ACHN (cell line): ENCODE data around the gene GADL1.

Experiments used
- DNase-seq: peaks from one replicate; pipeline ENCODE4 v3.0.0-alpha.2; 2015
- in situ Hi-C: cut with HindIII; loops from 2 replicates; pipeline ENCODE4 v1.10.0; 2017; ENCODE audit warnings: low sequenced_read_pairs, low pct_ligation_motif_present, low pct_unique_long_range_greater_than_20kb

Gene GADL1

DNA sequence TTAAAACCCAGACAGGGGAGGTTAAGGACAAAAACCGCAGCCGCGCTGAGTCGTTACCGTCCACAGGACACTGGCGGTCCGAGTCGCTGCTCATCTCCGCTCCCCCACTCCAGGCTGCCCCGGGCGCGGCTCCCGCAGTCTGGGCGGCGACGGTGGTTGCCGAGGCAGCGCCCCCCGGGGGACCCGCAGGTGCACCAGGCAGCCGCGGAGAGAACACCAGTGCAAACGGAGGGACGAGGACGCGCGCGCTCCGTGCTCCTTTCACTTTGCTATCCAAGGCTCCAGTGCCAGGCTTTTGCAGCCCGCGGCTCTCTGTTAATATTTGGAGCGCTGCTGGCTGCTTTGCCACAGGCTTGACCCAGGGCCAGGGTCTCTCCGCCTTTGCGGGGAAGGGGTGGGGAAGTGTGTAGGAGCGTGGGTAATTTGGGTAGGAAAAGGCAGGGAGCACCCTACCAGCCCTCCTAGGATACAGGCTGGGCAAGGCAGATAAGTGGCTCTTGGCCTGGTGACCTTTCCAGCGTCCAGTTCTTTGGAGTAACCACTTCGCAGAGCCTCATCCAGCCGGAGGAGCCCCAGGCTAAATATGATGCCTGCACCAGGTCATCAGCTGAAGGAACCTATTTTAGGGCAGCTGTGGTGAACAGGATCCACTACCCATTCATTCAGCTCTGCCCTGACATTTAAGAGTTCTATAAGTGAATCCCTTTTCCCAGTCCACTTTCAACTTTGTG, at the start of gene GADL1:
Gene GADL1, minus strand, starts transcription at position 141 of the 731 bp plus-strand sequence. Its CDS starts 47 bp downstream, at position 94.
- in situ Hi-C loops, result no loop called here

DNA sequence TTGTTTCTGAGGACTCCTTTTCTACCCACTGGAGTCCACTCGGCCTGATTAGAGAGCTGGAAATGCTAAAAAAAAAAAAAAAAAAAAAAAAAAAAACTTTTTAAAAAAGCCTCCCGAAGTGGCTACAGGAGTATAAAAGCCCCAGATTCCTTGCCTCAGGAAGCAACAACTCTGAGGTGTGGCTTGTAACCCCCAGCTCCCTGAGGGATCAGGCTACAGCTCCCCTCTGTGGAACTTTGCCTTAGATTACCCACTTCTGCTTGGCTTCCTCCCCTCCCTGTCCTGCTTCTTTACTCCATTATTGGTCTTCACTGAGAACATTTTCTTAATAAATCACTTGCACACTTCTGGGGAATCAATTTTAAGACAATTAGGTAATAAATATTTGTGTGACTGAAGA, 49.7 kb upstream of the GADL1 start:
- in situ Hi-C loops, result no loop called here
- no peak for DNase-seq

More for the DNA sequence above, at the start of gene GADL1:
- DNase-seq, result peak; percentile 21

- DNase-seq, result no peak
- in situ Hi-C loops, result no loop called here
Measured at GRCh38 chr3:30943206-30943605, 48.7 kb upstream of the GADL1 start.

GRCh38 chr3:30941342-30941741, 46.9 kb upstream of the GADL1 start:
- no peak for DNase-seq
- in situ Hi-C loops, result no loop called here

DNA sequence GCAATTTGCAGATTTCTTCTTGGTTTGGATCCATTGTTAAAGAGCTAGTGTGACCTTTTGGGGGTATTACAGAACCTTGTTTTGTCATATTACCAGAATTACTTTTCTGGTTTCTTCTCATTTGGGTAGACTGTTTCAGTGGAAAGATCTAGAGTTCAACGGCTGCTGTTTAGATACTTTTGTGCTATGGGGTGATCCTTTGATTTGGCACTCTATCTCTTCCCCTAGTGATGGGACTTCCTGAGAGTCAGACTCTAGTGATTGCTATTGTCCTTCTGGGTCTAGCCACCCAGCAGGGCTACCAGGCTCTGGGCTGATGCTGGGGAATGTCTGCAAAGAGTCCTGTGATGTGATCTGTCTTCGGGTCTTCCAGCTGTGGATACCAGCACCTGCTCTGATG, 46.3 kb upstream of the GADL1 start:
- in situ Hi-C loops, result no loop called here
- no peak for DNase-seq

GRCh38 chr3:30934208-30934550, 39.7 kb upstream of the GADL1 start:
- DNase-seq, result peak; percentile 41
- in situ Hi-C loops, result no loop called here

- in situ Hi-C loops, result no loop called here
- DNase-seq, result no peak
Measured at GRCh38 chr3:30933478-30934207, 39.2 kb upstream of the GADL1 start.

DNA sequence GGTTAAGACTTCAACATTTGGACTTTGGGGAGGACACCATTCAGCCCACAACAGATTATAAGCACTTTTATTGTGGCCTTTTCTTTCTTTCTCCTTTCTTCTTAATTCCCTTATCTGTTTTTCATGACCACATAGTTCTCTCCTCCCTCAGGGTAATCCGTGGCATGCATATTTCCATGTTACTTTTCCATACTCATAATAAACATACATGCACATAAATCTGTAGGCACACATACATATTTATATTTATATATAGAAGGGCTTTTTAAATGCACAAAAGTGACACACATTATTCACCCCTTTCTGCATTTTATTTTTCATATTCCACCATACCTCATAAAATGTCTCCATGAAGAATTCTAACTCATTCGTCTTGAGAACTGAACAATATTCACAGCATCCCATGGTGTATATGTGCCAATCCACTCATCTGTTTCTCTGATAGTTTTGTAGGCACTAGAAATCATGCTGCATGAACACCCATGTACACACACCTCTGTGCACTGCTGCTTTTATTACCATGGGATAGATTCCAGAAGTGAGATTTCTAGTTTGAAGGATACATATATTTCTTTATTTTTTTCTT, 38.1 kb upstream of the GADL1 start:
- DNase-seq, result no peak
- in situ Hi-C loops, result no loop called here

DNA sequence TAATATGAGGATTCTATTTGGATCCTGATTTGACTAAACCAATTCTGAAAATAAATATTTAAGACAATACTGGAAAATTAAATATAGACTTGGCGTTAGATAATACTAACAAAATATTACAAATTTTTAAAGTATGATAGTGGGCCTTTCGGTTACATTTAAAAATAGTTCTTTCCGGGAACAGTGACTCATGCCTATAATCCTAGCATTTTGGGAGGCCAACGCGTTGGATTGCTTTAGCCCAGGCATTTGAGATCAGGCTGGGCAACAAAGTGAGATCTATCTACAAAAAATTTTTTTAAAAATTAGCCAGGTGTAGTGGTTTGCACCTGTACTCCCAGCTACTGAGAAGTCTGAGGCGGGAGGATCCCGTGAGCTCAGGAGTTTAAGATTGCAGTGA, 30.3 kb upstream of the GADL1 start:
- no peak for DNase-seq
- in situ Hi-C loops, result no loop called here

GRCh38 chr3:30919564-30919963, 25.1 kb upstream of the GADL1 start:
- in situ Hi-C loops, result no loop called here
- no peak for DNase-seq

DNA sequence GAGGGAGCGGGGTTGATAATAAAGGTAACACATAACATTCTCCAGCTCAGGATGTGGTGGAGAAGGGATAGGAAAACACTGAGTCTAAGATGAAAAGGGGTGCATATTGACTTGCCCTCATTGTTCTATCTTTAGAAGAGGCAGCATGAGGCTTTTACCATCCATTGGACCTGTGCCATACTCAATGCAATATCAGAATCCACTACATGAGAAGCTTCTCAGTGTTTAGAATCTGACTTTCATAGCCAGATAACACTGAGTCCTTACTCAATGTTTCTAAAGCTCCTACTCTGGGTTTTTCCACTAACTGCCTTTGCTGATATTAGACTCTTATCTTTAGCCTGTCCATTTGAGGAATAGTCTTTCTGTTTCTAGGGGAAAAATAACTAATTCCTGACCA, 24.3 kb upstream of the GADL1 start:
- DNase-seq, result no peak
- in situ Hi-C loops, result no loop called here

DNA sequence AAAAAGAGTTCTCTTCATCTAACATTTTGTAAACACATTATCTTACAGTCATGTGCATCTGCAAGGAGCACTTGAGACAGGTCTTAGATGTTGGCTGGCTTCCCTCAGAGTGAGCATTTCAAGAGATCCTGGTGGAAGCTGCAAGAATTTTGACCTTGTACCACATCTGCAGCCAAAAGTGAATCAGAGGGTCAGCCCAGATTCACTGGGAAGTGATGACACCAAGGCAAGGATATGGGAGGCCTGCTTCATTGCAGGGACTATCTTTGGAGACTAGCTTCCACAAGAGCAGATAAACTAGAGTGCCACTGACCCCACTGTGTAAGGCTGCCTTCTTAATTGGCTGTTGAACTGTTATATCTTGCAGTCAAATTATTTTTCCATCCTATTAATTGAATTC, 21.3 kb upstream of the GADL1 start:
- no peak for DNase-seq
- in situ Hi-C loops, result no loop called here

DNA sequence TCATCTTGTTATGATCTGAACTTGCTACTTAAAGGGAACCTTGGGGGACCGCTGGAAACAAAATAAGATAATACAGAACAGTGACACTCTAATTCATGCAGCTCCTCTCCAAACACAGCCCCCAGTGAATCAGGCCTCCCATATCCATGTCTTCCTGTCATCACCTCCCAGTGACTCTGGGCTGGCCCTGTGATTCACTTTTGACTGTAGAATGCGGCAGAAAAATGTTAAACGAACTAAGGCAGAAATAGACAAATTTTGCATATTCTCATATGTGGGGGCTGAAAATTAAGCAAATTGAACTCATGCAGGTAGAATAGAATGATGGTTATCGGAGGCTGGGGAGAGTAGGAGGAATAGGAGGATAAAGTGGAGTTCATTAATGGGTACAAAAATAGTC, 20.2 kb upstream of the GADL1 start:
- in situ Hi-C loops, result no loop called here
- no peak for DNase-seq

DNA sequence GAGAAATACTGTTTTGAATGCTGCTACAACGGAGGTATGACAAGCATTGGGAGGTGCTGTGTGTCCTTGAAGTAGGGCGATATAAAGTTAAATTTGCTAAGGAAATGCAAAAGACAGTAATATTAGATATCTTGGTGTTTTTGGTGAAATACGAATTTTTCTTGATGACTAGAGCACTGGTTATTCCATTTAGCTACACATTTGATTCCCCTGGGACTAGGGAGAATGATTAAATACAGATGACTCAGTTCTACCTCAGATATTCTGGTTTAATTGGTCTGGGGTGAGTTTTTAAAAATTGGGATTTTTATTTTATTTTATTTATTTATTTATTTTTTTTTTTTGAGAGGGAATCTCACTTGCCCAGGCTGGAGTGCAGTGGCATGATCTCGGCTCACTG, 18.7 kb upstream of the GADL1 start:
- no peak for DNase-seq
- in situ Hi-C loops, result no loop called here

GRCh38 chr3:30912301-30912700, 17.8 kb upstream of the GADL1 start:
- DNase-seq, result no peak
- in situ Hi-C loops, result no loop called here

DNA sequence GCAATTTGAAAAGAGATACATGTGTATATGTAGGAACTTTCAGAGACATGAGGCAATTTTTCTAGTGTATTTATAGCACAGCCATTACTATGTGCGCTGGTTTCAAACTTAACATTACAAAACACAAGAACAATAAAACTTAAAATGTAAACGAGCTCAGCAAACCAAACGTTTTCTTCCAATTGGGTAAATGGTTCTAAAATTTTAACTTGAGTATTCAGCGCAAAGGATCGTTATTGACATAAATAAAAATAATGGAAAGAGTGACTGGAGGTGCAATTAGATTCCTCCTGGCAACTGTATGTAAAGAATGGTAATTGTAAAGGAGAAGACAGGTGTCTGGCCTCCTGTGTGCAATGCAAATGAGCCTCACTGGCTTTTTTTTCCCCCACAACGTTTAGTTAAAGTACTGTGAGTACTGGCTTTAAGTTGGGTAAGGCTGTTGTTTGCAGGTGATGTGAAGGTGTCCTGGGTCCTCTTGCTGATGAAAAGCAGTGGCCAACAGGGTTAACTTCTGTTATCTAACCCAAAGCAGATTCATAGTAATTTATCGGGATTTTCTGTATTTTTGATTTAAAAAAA, 14.1 kb upstream of the GADL1 start:
- no peak for DNase-seq
- in situ Hi-C loops, result no loop called here

- DNase-seq, result no peak
- in situ Hi-C loops, result no loop called here
Measured at GRCh38 chr3:30904996-30905395, 10.5 kb upstream of the GADL1 start.

- in situ Hi-C loops, result no loop called here
- DNase-seq, result no peak
Measured at GRCh38 chr3:30895329-30895728, 868 bp upstream of the GADL1 start.

DNA sequence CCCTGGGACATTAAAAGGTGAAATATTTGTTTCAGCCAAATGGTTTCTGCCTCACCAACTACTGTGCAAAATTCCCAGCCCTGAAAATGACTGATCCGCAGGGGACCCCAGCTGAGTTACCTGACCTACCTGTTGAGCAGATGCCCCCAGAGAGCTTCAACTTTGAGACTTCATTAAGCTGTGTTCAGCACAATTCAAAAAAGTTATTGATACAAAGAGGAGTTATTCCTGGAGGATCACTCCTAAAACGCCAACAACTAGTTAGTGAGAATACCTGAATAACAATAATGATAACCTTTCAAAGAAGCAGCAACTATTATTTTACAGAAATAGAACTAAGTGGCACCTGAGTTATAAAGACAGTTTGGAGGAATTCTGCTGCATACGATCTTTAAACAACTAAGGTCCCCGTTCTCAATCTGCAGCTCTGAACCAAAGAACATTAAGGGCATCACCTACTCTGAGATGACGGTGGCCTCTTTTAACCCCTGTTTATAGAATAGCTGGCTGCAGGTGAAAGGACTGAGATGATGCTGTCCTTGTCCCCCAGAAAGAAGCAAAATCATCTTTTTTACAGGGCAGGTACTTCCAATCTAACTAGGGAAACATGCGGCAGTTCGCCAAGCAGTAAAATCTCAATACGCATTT, 659 bp downstream of the GADL1 start:
- no peak for DNase-seq
- in situ Hi-C loops, result no loop called here
